T-helper 2 cell (primary cell): ENCODE results near the gene TNFRSF8.
A peak's percentile ranks its signal among the peaks of the same experiment; 100 is the strongest.

Experiments used
- DNase-seq, 5 experiments: peaks; one replicate each; pipeline versions ENCODE4 v3.0.0 to v3.0.0-alpha.2; 2012 to 2022

The TNFRSF8 gene

DNA sequence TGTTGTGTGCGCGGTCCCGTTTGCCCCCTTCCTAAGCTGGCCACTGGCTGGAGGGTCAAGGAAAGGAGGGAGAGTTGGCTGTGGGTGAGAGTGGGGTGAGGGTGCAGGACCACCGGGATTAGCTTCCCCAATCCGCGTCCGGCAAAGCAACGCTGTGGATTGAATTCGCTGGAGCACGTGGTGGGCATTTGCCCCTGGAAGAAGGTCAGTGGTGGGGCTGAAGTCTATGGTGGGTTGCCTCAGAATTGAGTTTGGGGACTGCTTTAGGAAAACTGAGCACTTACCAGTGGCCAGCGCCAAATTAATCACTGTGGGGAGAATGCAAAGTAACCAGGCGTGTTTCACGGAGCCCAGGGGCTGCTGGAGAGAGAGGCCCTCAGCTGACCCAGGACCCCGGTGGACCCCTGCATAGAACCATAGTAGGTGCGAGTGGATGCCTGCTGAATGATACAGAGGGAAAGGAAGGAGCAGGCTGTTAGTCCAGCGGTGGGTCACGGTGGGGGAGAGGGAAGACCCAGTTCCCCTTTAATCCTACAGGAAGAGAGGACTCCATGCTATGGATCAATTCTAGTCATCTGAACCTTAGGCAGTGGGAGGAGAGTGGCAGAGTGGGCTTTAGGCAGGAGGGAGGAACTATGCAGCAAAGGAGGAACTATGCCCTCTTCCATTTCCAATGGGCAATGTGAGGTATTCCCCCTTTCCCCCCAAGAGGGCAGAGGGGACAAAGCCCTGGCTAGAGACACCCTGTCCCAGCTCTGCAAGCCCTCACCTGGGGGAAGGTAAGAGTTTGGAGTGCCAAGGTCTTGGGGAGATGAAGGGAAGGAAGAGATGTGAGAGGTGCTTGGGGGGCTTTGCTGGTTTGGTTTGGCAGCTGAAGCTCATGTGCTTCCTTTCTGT, 1.2 kb downstream of the TNFRSF8 start:
- DNase-seq, result no peak

DNA sequence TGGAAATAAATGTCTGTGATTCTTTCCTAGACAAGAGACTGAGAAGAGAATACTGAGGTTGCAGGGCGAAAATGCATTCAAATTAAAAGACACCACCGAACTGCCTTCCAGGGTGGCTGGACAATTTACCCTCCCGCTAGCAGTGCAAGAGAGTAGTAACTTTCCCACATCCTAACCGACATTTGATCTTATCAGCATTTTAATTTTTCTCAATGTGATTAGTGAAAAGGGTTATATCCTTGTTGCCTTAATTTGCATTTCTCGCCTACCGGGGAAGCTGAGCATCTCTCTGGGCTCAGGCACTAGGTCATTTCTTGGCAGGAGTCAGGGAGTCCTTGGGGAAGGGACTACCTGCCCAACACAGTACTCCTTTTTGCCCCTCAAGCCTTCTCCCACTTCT, 2.8 kb downstream of the TNFRSF8 start:
- DNase-seq, result peak in 2 of 5 experiments; percentile 12 to 88

DNA sequence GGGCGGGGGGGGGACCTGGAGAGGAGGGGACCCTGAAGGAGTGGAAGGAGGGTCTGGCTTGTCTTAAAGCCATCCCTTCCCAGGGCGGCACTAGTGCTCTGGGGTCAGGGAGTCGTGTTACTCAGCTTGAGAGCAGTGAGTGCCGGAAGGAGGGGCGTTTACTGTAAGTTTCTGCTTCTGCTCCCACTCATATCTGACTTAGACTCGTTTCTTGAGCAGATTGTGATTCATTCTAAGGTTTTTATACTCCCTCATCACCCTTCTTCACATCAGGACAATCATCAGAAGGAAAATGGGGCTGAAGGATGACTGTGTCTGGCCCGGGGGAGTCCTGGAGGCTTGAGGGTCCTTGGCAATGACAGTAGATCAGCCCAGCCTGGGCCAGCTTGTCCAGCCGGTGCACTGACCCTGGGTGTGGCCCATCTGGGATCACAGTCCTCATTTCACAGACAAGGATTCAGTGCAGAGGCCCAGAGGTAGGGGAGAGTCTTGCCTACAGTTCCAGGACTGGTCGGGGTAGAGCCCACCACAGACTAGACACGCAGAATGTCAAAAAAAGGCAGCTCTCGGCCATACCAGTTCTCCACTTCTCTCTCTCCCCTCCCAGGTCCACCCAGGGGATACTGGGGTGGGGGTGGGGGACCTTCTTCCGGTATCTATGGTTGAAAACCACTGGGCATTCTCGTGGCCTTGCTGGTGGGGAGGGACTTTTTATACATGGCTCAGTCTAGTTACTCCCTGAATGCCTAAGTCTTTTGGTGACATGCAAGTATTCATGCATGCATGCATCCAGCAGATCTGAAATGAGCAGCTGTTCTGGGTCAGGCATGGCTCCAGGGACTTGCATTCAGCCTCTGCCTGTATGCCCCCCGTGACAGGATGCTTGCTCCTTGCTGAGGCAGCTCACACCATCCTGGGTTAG, 5.1 kb downstream of the TNFRSF8 start:
- DNase-seq, result peak in 3 of 5 experiments; percentile 22 to 92 (median 46)

DNA sequence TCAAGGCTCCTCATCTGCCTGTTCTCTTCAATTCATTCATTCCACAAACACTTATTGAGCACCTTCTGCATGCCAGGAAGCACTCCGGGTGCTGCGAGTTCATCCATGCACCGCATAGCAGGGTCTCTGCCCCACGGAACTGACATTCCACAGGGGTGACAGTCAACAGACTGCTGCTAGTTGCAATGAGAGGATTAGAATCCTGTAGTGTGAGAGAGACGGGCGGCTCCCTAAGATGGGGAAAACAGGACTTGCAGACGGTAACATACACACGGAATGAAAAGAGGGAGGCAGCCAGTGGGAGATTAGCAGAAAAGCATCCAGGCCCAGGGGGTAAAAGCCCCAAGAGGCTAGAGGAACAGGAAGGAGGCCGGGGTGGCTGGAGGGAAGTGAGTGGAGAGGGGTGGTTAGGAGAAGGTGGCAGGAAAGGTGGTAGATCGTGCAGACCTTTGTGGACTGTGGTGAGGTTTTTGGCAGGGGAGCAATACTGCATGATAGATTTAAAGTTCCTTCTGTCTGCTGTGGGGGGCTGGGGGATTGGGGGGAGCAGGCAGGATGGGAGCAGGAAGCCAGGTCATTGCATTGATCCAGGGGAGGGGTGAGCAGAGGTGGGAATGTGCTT, 6.6 kb downstream of the TNFRSF8 start:
- peak in 1 of 5 experiments; percentile 74 for DNase-seq

DNA sequence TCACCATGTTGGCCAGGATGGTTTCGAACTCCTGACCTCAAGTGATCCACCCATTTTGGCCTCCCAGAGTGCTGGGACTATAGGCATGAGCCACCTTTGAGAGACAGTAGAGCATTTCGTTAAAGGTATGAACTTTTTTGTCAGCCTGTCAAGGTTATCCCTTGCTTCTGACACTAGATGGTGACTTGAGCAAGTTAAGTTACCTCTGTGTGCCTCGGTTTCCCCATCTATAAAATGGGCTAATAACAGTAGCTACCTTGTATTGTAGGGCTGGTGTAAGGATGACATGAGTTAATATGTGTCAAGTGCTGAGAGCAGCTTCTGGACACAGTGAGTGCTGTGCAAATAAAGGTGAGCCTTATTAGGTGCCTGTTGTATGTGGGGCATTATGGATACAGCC, 8.8 kb downstream of the TNFRSF8 start:
- DNase-seq, result no peak

DNA sequence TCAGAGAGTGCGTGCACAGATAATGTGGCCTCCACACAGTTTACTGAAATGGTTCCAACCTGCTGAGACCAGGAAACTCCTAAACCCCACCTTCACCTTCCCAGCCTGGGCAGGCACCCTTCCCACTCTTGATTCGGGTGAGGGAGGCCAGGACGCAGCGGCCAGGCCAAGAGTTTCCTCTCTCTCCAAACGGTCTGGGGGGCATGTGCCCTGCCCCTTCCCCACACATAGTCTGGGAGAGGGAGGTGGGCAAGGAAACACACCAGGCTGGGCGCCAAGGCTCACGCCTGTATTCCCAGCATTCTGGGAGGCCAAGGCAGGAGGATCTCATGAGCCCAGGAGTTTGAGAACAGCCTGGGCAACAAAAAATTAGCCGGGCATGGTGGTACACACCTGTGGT, 9.6 kb downstream of the TNFRSF8 start:
- no peak for DNase-seq

DNA sequence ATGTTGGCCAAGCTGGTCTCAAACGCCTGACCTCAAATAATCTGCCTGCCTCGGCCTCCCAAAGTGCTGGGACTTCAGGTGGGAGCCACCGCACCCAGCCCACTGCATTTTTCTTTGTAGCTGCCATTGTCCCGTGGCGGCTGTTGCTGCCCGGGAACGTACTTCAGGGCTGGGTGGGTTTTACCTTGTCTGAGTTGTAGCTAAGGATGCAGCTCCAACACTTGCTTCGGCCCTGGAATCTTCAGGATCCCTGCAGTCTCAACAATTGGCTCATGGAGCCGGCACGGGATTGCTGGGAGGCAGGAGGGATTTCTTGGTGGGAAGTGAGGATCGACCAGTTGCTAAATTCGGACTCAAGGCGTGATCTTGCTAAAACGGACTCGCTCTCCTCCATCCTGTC, 10.7 kb downstream of the TNFRSF8 start:
- no peak for DNase-seq

DNA sequence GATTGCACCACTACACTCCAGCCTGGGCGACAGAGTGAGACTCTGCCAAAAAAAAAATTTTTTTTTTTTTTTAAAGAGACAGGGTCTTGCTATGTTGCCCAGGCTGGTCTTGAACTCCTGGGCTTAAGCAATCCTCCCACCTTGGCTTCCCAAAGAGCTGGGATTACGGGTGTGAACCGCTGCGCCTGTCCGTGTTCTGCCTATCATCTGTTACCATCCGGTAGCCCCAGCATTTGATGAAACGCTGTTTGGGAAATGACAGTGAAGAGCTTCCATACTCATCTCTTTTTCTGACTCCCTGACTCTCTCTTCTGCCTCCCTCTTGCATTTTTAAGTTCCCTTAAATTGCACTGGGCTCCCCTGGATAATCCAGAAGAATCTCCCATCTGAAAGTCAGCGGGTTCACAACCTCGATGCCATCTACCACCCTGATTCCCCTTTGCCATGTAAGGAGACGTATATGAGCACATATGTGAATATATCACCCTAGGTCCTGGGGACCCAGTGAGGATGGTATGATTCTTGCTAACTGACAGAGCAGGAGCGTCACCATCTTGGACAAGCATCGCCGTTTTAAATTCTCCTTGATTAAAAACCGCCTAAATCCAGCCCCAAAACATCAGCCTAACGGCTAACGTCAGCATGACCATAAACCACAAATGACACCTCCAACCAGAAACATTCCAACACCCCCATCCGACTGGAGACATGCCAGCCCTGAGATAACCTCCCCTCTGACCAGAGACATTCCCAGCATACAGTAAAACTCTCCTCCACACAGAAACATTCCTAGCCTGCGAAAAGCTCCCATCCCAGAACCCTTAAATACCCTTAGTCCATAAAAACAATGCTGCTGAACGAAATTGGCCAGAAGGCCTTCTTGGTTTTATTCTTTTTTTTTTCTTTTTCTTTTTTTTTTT, 12.4 kb downstream of the TNFRSF8 start:
- no peak for DNase-seq

DNA sequence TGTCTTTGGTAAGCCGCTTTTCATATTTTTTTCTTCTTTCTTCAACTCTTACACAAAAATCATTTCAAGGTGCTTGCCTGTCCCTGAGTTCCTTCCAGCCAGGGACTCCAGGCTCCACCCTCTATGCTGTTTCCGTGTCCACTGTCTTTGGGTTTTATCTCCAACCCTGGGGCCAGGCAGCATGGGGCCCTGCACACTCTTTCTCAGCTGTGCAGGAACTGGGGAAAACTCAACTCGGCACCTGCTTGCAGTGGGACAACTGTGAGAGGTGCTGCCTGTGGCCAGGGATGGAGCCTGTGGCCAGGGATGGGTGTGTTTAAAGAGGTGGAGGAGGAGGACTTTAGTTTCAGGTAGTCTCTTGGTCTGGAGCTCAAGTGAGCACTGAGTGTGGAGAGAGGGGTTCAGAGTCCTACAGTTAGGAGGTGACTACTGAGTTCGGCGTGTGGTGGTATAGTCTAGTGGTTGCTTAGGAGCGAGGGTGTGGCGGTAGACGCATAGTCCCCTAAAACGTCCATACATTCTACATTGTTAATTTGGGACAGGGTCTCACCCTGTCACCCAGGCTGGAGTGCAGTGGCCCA, 13.4 kb downstream of the TNFRSF8 start:
- no peak for DNase-seq

DNA sequence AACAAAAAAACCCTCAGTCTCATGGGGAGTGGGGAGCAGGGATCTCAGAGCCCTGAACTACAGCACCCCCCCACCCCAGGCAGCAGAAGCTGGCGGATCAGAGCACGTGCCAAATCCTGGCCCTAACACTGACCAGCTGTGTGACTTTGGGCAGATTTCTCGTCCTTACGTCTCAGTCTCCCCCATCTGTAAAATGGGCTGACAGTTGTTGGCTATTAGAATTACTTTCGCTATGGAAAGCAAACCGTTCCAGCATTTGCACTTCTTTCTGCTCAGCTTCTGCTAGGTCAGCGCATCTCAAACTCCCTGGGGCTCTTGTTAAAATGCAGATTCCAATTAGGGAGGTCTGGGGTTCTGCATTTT, 15.5 kb downstream of the TNFRSF8 start:
- DNase-seq, result no peak

DNA sequence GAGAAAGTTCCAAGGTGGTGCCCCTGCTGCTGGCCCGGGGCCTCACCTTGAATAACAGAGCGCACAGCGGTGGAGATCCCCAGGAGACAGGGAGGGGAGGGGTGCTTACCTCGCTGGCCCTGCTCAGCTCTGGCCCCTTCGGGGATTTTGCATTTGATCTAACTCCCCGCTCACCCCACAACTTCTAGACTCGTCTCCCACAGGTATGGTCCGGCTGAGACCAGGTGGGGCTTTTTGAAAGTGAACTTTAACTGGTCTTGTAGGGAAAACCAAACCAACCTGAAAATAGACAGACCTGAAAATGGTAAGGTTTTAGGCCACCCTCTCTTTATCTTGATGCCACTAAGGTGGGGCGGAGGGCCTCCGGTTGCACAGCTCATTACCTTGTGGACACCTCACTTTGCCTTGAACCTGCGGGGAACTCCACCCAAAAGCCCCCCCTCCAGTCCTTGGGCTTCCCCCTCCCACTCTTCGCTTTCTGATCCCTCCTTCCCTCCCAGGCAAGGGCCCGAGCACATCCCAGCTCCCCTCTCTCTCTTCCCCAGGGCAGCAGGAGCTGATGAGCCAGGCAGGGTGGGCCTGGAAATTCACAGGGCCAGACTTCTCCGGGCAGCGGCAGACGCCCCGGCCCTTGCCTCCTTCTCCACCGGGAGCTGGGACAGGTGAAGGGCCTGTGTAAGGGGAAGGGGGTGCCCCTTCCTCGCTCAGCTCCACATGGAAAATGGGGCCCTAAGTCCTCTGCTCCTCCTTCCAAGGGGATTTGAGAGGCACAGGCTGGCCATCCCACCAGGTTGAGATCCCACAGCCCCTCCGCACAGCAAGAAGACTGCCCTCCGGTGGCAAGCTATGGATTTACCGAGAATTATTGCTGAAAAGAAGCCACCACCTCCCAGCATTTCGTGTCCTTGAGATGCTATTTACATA, 16.1 kb downstream of the TNFRSF8 start:
- peak in 3 of 5 experiments; percentile 25 to 85 (median 39) for DNase-seq

DNA sequence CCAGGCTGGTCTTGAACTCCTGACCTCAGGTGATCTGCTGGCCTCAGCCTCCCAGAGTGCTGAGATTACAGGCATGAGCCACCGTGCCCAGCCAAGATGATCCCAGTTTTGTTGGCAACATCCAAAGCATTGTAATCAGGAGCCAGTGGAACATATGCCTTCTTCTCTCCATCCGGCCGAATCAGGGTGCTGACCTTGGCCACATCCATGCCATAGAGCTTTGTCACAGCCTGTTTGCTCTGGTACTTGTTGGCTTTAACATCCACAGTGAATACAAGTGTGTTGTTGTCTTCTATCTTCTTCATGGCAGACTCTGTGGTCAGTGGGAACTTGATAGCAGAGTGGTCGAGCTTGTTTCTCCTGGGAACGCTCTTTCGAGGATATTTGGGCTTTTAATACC, 17.1 kb downstream of the TNFRSF8 start:
- DNase-seq, result no peak

DNA sequence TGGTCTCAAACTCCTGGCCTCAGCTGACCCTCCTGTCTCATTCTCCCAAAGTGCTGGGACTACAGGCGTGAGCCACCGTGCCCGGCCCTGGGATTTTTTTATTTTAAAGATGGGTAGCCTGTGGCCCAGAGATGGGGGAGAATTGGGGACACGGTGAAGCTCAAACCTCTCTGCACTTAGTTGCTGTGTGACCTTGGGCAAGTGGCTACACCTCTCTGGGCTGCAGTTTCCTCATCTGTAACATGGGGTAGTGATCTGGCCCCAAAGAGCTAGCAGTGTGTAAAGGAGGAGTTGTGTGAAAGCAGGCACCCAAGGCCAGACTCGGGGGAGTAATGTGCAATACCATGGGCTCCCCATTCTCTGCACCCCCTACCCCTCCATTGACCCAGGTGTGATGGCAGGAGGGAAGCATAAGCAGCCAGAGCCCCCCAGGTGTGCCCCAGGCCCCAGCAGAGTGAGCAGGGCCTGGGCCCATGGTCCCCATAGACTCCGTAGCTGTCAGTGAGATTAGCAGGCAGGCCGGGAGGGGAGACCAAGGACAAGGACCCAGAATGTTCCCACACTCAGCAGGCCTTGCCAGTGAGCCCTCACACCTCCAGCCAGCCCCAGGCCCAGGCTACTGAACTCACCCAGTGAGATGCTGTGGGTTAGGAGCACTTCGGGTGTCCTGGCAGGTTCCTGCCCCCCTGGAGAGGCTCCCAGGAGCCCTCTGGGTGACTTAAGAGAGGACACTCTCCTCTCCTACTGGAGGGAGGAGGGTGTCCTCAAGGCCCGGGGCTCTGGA, 17.9 kb downstream of the TNFRSF8 start:
- DNase-seq, result no peak

DNA sequence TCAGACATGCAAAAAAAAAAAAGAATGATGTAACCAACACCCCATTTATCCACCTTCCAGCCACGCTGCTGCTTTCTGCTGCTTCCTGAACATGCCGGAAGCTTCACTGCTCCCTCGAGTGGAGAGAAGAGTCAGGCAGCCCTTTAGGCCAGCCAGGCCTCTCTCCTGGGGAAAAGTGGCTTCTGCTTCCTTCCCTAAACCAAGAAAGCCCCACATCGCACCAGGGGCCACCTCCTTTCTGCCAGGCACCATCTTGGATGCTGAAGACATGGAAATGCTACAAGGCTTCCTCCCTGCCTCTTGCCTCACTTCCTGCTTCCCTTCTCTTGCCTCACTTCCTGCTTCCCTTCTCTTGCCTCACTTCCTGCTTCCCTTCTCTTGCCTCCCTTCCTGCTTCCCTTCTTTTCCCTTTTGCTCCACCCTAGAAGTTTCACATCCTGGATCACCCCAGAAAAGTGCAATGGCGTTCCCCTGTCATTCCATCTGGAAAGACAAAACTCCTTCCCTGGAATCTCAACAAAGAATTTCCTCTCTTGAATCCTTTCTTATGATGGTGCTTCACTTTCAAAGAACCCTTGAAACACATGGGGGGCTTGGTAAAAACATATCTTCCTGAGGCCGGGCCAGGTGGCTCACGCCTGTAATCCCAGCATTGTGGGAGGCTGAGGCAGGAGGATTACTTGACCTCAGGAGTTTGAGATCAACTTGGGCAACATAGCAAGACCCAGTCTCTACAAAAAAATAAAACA, 18.7 kb downstream of the TNFRSF8 start:
- DNase-seq, result peak in 1 of 5 experiments; percentile 62

DNA sequence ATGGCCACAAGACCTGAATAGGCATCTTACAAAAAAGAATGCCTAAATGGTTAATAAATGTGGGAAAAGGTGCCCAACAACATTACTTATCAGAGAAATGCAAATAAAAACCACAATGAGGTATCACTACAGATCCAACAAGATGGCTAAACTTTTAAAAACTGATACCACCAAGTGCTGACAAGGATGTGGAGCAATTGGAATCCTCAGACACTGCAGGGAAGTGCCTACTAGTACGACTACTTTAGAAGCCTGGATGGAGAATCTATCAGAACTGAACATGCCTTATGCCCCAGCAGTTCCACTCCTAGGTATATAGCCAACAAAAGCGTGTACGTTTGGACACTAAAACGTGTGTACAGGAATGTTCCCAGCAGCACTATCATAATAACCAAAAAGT, 19.9 kb downstream of the TNFRSF8 start:
- no peak for DNase-seq

DNA sequence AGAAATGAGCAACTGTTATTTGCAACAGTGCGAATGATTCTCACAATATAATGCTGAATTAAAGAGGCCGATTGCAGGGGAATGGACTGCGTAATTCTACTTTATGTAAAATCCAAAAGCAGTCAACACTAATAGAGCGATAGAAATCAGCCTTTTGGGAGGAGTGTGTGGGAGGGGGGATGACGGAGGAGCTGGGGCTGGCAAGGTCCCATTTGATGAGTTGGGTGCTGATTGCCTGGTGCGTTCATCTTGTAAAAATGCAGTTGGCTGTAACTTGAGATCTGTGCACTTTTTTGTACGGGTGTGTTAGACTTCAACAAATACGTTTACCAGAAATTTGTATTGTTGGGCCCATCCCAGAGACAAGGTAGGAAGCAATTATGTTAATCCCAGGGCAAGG, 20.7 kb downstream of the TNFRSF8 start:
- DNase-seq, result no peak

DNA sequence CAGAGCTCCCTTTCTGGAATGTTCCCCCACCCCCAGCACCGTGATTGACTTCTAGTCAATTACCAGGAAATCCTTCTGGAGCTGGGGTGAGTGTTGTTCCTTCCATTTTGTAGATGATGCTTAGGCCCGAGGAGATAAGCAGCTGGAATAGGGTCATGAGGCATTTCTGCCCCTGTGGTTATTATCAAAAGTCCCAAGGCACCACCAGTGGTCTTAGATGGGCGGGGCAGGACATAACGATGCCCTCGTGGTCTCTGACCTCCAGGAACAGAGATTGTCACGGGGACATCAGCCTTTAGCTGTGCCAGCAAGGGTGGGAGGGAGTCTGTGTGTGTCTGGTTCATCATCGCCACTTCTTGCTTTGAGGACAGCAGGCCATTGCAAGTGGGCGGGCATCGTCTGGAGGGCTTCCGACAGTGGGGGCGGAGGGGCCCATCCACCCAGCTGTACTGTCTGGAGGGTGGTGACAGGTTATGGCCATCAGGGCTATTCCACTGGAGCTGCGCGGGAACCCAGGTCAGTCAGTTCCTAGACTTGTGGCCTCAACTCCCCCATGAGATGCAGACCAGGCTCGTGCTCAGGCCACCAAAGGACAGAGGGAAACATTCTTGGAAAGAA, 22.6 kb downstream of the TNFRSF8 start:
- no peak for DNase-seq

DNA sequence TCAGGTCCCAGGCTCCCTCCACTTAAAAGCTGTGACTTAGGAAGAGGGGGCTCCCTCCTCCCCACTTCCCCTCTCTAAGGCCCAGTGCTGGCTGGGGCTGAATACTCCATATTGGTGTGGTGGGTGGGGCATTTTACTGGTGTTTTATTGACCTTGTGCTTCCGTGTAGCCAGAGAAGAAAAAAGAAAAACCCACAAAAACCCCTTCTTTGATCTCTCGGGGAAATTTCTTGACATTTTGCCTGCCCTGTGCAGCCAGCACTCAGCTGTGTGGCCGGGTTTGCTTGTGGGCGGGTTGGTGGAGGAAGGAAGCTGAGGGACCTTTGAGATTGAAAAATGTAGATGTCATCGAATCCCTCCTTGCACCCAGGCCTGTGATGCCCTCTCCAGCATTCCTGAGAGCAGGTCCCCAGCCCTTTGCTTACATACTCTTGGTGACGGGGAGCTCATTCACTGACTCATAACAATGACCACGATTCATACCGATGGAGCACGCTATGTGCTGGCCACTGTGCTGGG, 24.8 kb downstream of the TNFRSF8 start:
- peak in 3 of 5 experiments; percentile 18 to 79 (median 58) for DNase-seq
